Natural killer cell (primary cell): ENCODE measurements around the gene RBBP8NL. TPM values are rescaled to one million over a fixed set of nuclear protein-coding genes. Genes with fewer than 3 reads are reported as not detected.

Source experiments
- ATAC-seq, 3 donors: fragments of 150-1000 bp in 2 of 3; fragments of 200-7000 bp in 1 of 3; cut with Tn5 transposase; 1 replicate in 1 of 3; 2 replicates in 2 of 3; pipeline ENCODE4 v1.10.0; 2021; ENCODE audit warnings: mild to moderate bottlenecking in 2 of 3, moderate library complexity in 2 of 3
- DNase-seq, 2 donors: peaks; one replicate each; pipeline versions ENCODE4 v3.0.0 to v3.0.0-alpha.2; 2013 to 2021; ENCODE audit warnings: mixed read lengths in 1 of 2
- H3K27ac ChIP-seq: one replicate; pipeline ENCODE4 v1.5.1; 2013; ENCODE audit warnings: mild to moderate bottlenecking, low read length
- H3K27me3 ChIP-seq: one replicate; pipeline ENCODE4 v1.6.1; 2013; ENCODE audit warnings: low read length; ENCODE audit not compliant: control insufficient read depth, insufficient read depth
- H3K36me3 ChIP-seq: one replicate; pipeline ENCODE4 v1.6.1; 2013; ENCODE audit warnings: low read length; ENCODE audit not compliant: control insufficient read depth, insufficient read depth
- H3K4me1 ChIP-seq: one replicate; pipeline ENCODE4 v1.6.1; 2013; ENCODE audit warnings: low read length; ENCODE audit not compliant: control insufficient read depth, insufficient read depth
- H3K4me3 ChIP-seq: one replicate; pipeline ENCODE4 v1.5.1; 2013; ENCODE audit warnings: low read length
- H3K9me3 ChIP-seq: one replicate; pipeline ENCODE4 v1.6.1; 2013; ENCODE audit warnings: low read length; ENCODE audit not compliant: control insufficient read depth, insufficient read depth
- H3K27ac Mint-ChIP-seq, 2 donors: one replicate each; pipeline ENCODE4 v1.8.0; 2022; ENCODE audit warnings: mild to moderate bottlenecking in 2 of 2, mixed read lengths in 2 of 2, moderate library complexity in 1 of 2
- H3K27me3 Mint-ChIP-seq, 2 donors: one replicate each; pipeline ENCODE4 v1.8.0; 2022; ENCODE audit warnings: low read depth in 2 of 2, mixed read lengths in 2 of 2
- H3K36me3 Mint-ChIP-seq: one replicate; pipeline ENCODE4 v1.8.0; 2022; ENCODE audit warnings: mixed read lengths
- H3K4me1 Mint-ChIP-seq, 2 donors: one replicate each; pipeline ENCODE4 v1.8.0; 2022; ENCODE audit warnings: mixed read lengths in 2 of 2
- H3K4me3 Mint-ChIP-seq: one replicate; pipeline ENCODE4 v1.8.0; 2022; ENCODE audit warnings: mild to moderate bottlenecking, moderate library complexity, mixed read lengths
- H3K9me3 Mint-ChIP-seq, 2 donors: one replicate each; pipeline ENCODE4 v1.8.0; 2022; ENCODE audit warnings: mixed read lengths in 2 of 2
- CTCF ChIP-seq: fragments of 200-600 bp; IDR thresholded peaks from one replicate; pipeline ENCODE4 v1.8.0; 2022; ENCODE audit warnings: antibody characterized with exemption
- WGBS: methylation state at CpG from one replicate; pipeline ENCODE4 v1.1.7; 2013; ENCODE audit warnings: missing lambda C conversion rate; ENCODE audit not compliant: insufficient coverage; 5-methylcytosine and 5-hydroxymethylcytosine counted together
- intact Hi-C: fragments of 100-400 bp; cut with micrococcal nuclease; formaldehyde crosslinking; loops from one replicate; pipeline ENCODE4 v1.14.2; 2022
- total RNA-seq, 4 donors: library from RNA; stranded (reverse); fragments of 120-200 nt in 1 of 4; gene quantifications; one replicate each; pipeline versions ENCODE4 v1.2.3 to v1.2.4, GENCODE V29; 2013 to 2022

Gene RBBP8NL
- total RNA-seq, 3 donors from 2014 or later (not counting 1 experiment from before 2014, with no cell fraction given): not detected

- no peak for TF ChIP-seq CTCF
- DNase-seq (no peak), ATAC-seq (no peak)
- Histone ChIP-seq H3K27me3 (no peaks in the 10 kb centered on the region), H3K4me3 (no peak overlapping the region), H3K36me3 (no peaks in the 10 kb centered on the region), H3K27ac (no peak overlapping the region), H3K9me3 (no peaks in the 10 kb centered on the region), H3K4me1 (no peaks in the 10 kb centered on the region)
- Mint-ChIP-seq H3K4me3 (no peak overlapping the region), H3K36me3 (no peaks in the 10 kb centered on the region), H3K9me3 (no peaks in the 10 kb centered on the region), H3K27me3 (no peaks in the 10 kb centered on the region), H3K4me1 (no peaks in the 10 kb centered on the region), H3K27ac (no peak overlapping the region)
- intact Hi-C loops: no loop called here
- 92% methylated on average over 25 of the region's 25 CpGs for WGBS
These were observed 36.5 kb upstream of the RBBP8NL start for GRCh38 chr20:62463651-62464424.

- H3K9me3 Mint-ChIP-seq: no peaks in the 10 kb centered on the region
- intact Hi-C loops: no loop called here
- Histone ChIP-seq H3K27me3 (no peaks in the 10 kb centered on the region), H3K9me3 (no peaks in the 10 kb centered on the region), H3K27ac (no peak overlapping the region), H3K36me3 (no peaks in the 10 kb centered on the region), H3K4me3 (no peak overlapping the region), H3K4me1 (no peaks in the 10 kb centered on the region)
- no peak for TF ChIP-seq CTCF
- H3K36me3 Mint-ChIP-seq: no peaks in the 10 kb centered on the region
- peaks cover 0 to 2% of the 10 kb centered on the region in 2 donors for H3K27me3 Mint-ChIP-seq
- H3K4me1 Mint-ChIP-seq: no peaks in the 10 kb centered on the region
- no peak for DNase-seq
- ATAC-seq: no peak
- H3K4me3 Mint-ChIP-seq: no peak overlapping the region
- WGBS: 69% methylated on average over 15 of the region's 15 CpGs
- no peak overlapping the region for H3K27ac Mint-ChIP-seq
These were observed 35.7 kb upstream of the RBBP8NL start for GRCh38 chr20:62462976-62463592.

GRCh38 chr20:62461834-62462233 is 34.5 kb upstream of the RBBP8NL start:
- 91% methylated on average over 13 of the region's 13 CpGs for WGBS
- peaks cover 0 to 2% of the 10 kb centered on the region in 2 donors for H3K27me3 Mint-ChIP-seq
- Histone ChIP-seq H3K27ac (no peak overlapping the region), H3K4me3 (no peak overlapping the region), H3K9me3 (no peaks in the 10 kb centered on the region), H3K27me3 (no peaks in the 10 kb centered on the region), H3K36me3 (no peaks in the 10 kb centered on the region), H3K4me1 (no peaks in the 10 kb centered on the region)
- H3K4me1 Mint-ChIP-seq: no peaks in the 10 kb centered on the region
- DNase-seq (no peak), ATAC-seq (no peak)
- no peak for TF ChIP-seq CTCF
- no peak overlapping the region for H3K27ac Mint-ChIP-seq
- H3K36me3 Mint-ChIP-seq: no peaks in the 10 kb centered on the region
- H3K4me3 Mint-ChIP-seq: no peak overlapping the region
- no peaks in the 10 kb centered on the region for H3K9me3 Mint-ChIP-seq
- intact Hi-C loops: no loop called here
